Transverse colon (tissue), 4 donors: ENCODE results near the gene MANSC4. TPM values are rescaled to one million over a fixed set of nuclear protein-coding genes. Genes with fewer than 3 reads are reported as not detected.

Source experiments
- DNase-seq: peaks from one replicate; pipeline ENCODE4 v3.0.0-alpha.2; 2019
- H3K27ac ChIP-seq, 4 donors: fragments of 200-600 bp; sonication (generic); 2 replicates each; pipeline ENCODE4 v1.5.1; 2016 to 2018; ENCODE audit warnings: inconsistent platforms in 4 of 4
- H3K27me3 ChIP-seq: fragments of 200-600 bp; sonication (generic); 2 replicates; pipeline ENCODE4 v1.5.1; 2017; ENCODE audit warnings: inconsistent platforms
- H3K36me3 ChIP-seq, 4 donors: fragments of 200-600 bp; sonication (generic); 2 replicates each; pipeline ENCODE4 v1.5.1; 2017 to 2019; ENCODE audit warnings: inconsistent platforms in 4 of 4
- H3K4me1 ChIP-seq, 4 donors: fragments of 200-600 bp; sonication (generic); 2 replicates each; pipeline ENCODE4 v1.5.1; 2017 to 2020; ENCODE audit warnings: inconsistent platforms in 4 of 4
- H3K4me3 ChIP-seq, 4 donors: fragments of 200-600 bp; sonication (generic); 1 replicate in 1 of 4; 2 replicates in 3 of 4; pipeline versions ENCODE4 v1.5.1 to v1.6.1; 2017 to 2019; ENCODE audit warnings: inconsistent platforms in 4 of 4
- H3K9me3 ChIP-seq, 2 donors: fragments of 200-600 bp; sonication (generic); 2 replicates each; pipeline ENCODE4 v1.5.1; 2017 to 2019; ENCODE audit warnings: inconsistent platforms in 2 of 2
- CTCF ChIP-seq, 5 experiments: fragments of 200-600 bp in 3 of 5; fragments of 450-650 bp in 2 of 5; sonication (generic) in 3 of 5; IDR thresholded peaks; 1 replicate in 2 of 5; 2 replicates in 3 of 5; pipeline ENCODE4 v1.5.1; 2016 to 2017; ENCODE audit warnings: antibody characterized with exemption in 5 of 5, inconsistent platforms in 3 of 5, mild to moderate bottlenecking in 2 of 5, moderate library complexity in 1 of 5
- EP300 ChIP-seq: sonication (generic); formaldehyde crosslinking; IDR thresholded peaks from one replicate; pipeline ENCODE4 v1.6.1; 2017; ENCODE audit warnings: antibody characterized with exemption, low read depth
- POLR2A ChIP-seq: fragments of 450-650 bp; IDR thresholded peaks from one replicate; pipeline ENCODE4 v1.6.1; 2016; ENCODE audit warnings: antibody characterized with exemption, mild to moderate bottlenecking, moderate library complexity
- POLR2AphosphoS5 ChIP-seq, 3 donors: sonication (generic); formaldehyde crosslinking; IDR thresholded peaks; one replicate each; pipeline ENCODE4 v1.6.1; 2016; ENCODE audit warnings: antibody characterized with exemption in 3 of 3
- WGBS, 2 donors: methylation state at CpG; one replicate each; pipeline ENCODE4 v1.1.5; 2018; ENCODE audit warnings: low coverage in 1 of 2; 5-methylcytosine and 5-hydroxymethylcytosine counted together
- in situ Hi-C, 4 donors: fragments of 200-750 bp; cut with MboI; loops; one replicate each; pipeline versions ENCODE4 v1.15.0 to v1.15.1; 2017; ENCODE audit warnings: low sequenced_read_pairs in 3 of 4, low pct_ligation_motif_present in 1 of 4, low pct_unique_long_range_greater_than_20kb in 1 of 4
- intact Hi-C: fragments of 100-400 bp; cut with DNase I; formaldehyde crosslinking; loops from one replicate; pipeline ENCODE4 v1.15.1; 2023; ENCODE audit warnings: low total_unique reads
- total RNA-seq, 4 donors: library from RNA; depleted of rRNA; stranded (reverse); fragments of >200 nt; gene quantifications; one replicate each; pipeline ENCODE4 v1.1.0, GENCODE V29; 2016

The MANSC4 gene
- total RNA-seq, result not detected

- 0% methylated on average over 59 of the region's 92 CpGs; no CpG with 5 or more reads in 1 of the 2 donors for WGBS, 2 donors
- Histone ChIP-seq H3K36me3 (no peaks in the 10 kb centered on the region), H3K4me1 (peaks cover 0 to 39% (median 16%) of the 10 kb centered on the region in 4 donors), H3K4me3 (peak within 1 kb of the TSS; percentile 74 to 95 (median 84)), H3K27me3 (no peaks in the 10 kb centered on the region), H3K27ac (peak within 1 kb of the TSS; percentile 86 to 96 (median 94)), H3K9me3 (no peaks in the 10 kb centered on the region)
- in situ Hi-C loops, result no loop called here
- DNase-seq, result peak; percentile 69
- intact Hi-C loops, result no loop called here
- TF ChIP-seq CTCF (IDR thresholded peaks at IDR 0.05) (peak in 1 of 5 experiments; percentile 11), EP300 (no peak), POLR2AphosphoS5 (IDR thresholded peaks at IDR 0.05) (peak in 2 of 3 donors; percentile 18 to 30), POLR2A (peak; percentile 33)
Observed at GRCh38 chr12:27779920-27780611, at the start of gene MANSC4, which contains the start of gene KLHL42. Gene MANSC4, minus strand, starts transcription at chr12:27780236. Its CDS starts 8,960 bp downstream, at chr12:27771276. Gene KLHL42, plus strand, starts transcription at chr12:27780233. Its CDS starts 98 bp downstream, at chr12:27780331.

GRCh38 chr12:27828196-27828595 lies 48.2 kb upstream of the MANSC4 start:
- TF ChIP-seq CTCF (IDR thresholded peaks at IDR 0.05) (no peak), EP300 (no peak), POLR2AphosphoS5 (IDR thresholded peaks at IDR 0.05) (no peak), POLR2A (no peak)
- H3K9me3 ChIP-seq, result no peaks in the 10 kb centered on the region
- in situ Hi-C loops (no loop called here), intact Hi-C loops (no loop called here)
- 97 to 100% methylated on average over 3 of the region's 3 CpGs for WGBS, 2 donors
- no peaks in the 10 kb centered on the region for H3K4me1 ChIP-seq
- no peak for DNase-seq
- H3K36me3 ChIP-seq, result no peaks in the 10 kb centered on the region
- no peak overlapping the region for H3K27ac ChIP-seq
- no peaks in the 10 kb centered on the region for H3K27me3 ChIP-seq
- no peak overlapping the region for H3K4me3 ChIP-seq

- in situ Hi-C loops, result no loop called here
- Histone ChIP-seq H3K9me3 (no peaks in the 10 kb centered on the region), H3K27ac (no peak overlapping the region), H3K36me3 (no peaks in the 10 kb centered on the region), H3K4me3 (no peak overlapping the region), H3K4me1 (peaks cover 0 to 10% (median 5%) of the 10 kb centered on the region in 4 donors), H3K27me3 (no peaks in the 10 kb centered on the region)
- no peak for DNase-seq
- 95% methylated on average over 1 of the region's 1 CpG; no CpG with 5 or more reads in 1 of the 2 donors for WGBS, 2 donors
- intact Hi-C loops, result no loop called here
- TF ChIP-seq CTCF (IDR thresholded peaks at IDR 0.05) (no peak), POLR2AphosphoS5 (IDR thresholded peaks at IDR 0.05) (no peak), POLR2A (no peak), EP300 (no peak)
Observed at GRCh38 chr12:27826076-27826475, 46.0 kb upstream of the MANSC4 start.

GRCh38 chr12:27824126-27824842 lies 44.2 kb upstream of the MANSC4 start:
- 64 to 70% methylated on average over 12 of the region's 12 CpGs for WGBS, 2 donors
- TF ChIP-seq CTCF (IDR thresholded peaks at IDR 0.05) (no peak), POLR2AphosphoS5 (IDR thresholded peaks at IDR 0.05) (no peak), POLR2A (no peak), EP300 (no peak)
- Histone ChIP-seq H3K9me3 (no peaks in the 10 kb centered on the region), H3K27me3 (no peaks in the 10 kb centered on the region), H3K27ac (no peak overlapping the region), H3K4me1 (peaks cover 0 to 17% (median 11%) of the 10 kb centered on the region in 4 donors), H3K4me3 (no peak overlapping the region), H3K36me3 (no peaks in the 10 kb centered on the region)
- in situ Hi-C loops (no loop called here), intact Hi-C loops (no loop called here)
- DNase-seq, result no peak
